Measurements from ENCODE around the gene CCDC61.
A peak's percentile ranks its signal among the peaks of the same experiment; 100 is the strongest.

Gene CCDC61, protein sequence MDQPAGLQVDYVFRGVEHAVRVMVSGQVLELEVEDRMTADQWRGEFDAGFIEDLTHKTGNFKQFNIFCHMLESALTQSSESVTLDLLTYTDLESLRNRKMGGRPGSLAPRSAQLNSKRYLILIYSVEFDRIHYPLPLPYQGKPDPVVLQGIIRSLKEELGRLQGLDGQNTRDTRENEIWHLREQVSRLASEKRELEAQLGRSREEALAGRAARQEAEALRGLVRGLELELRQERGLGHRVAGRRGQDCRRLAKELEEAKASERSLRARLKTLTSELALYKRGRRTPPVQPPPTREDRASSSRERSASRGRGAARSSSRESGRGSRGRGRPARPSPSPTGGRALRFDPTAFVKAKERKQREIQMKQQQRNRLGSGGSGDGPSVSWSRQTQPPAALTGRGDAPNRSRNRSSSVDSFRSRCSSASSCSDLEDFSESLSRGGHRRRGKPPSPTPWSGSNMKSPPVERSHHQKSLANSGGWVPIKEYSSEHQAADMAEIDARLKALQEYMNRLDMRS

DNA sequence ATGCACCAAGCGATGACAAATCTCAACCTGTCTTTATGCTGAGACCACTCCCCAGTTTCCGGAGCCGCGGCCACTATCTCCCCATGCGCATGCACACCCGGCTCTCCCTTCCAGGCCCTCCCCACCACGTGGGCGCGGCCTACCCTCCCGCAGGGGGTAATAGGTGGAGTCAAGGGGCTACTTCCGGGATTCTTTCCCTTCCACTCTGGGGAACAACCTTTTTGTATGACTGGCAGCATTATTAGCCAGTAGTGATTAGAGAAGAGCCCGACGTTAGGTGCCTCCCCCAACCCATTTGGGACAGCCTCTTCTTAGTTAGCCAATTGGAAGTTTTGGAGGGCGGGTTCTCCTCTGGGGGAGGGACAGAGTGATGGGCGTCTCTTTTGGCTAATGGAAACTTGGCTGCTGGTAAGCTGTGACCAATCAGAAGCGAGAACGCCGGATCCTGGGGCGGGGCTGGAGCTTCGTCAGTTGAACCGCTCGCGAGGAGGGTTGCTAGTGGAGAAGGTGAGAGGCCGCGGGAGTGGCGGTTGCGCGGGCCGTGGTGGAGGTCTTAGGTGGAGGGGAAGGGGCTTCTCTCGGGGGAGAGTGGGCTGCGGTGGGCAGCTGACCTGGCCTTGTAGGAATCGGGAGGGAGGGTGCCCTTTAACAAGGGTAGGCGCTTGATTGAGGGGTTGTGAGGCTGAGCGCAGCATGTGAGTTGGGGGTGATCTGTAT is at the start of gene CCDC61:
Gene CCDC61 (plus strand): TSS at position 470 of the 717 bp plus-strand sequence. CDS start 7,552 bp downstream, outside the sequence.
- peak; percentile 95 for DNase-seq (ENCODE audit: low spot score)

DNA sequence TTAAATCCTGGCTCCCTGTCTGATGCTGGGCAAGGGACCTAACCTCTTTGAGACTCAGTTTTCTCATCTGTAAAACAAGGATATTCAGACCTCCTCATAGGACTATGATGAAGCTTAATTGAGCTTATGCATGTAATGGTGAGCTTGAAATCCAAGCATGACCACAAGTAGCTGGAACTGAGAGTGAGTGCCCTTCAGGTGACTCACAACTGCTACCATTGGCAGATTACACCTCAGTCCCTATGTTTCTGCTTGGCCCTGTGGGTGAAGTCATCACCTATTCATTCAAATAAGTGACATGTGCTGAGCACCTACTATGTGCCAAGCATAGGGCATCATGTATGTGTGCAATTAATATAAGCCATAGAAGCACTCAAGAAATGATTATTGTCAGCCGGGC is 47.3 kb upstream of the CCDC61 start:
- DNase-seq (ENCODE audit: low spot score) = no peak

DNA sequence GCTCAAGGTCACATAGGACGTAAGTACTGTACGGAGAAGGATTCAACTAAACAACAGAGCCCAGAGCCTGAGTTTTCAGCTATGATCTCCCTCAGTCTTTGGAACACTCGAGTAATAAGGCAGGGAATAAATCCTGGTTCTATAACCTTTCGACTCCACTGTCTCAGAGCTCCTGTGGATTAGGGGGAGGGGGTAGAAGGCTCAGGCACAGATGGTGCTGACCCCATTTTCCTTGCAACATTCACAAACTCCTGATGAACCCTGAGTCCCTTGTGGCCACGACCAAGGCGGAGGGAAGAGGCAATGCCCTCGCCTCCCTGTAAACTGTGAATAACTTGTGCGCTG is 43.0 kb upstream of the CCDC61 start:
- no peak for DNase-seq (ENCODE audit: low spot score)

DNA sequence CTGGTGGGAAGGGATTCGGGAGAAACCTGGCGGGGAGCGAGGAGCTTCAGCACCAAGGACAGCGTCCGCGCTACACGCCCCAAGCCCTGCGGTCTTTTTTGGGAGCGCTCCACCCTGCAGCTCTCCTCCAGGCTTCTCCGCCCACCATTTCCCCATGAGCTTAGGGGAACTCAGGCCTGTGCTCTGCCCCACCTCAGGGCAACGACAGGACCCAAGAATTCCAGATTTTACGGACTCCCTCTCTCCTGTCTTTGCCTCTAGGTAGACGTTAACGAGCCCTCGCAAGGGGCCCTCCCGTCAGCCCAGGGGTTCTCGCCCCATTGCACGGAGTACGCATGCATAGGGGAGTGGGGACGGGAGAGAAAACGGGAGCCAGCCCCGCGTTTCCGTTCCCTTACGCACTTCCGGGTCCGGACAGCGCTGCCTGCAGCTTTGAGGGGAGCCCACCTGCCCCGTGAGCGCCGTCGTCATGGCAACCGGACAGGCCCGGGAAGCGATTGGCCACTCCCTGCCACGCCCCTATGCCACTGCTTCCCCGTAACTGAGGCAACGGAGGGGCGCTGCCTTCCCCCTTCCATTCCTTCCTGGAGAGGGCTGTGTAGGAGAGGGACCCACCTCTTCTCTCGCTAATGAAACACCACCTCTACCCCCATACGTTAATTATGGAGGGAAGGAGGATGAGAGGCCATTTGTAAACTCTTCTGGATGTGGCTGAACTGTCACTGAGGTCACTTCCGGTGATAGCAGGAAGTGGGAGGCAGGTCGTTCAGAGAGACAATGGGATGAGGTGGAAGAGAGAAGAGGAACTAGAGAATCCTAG is 42.4 kb upstream of the CCDC61 start:
- peak; percentile 76 for DNase-seq (ENCODE audit: low spot score)

DNA sequence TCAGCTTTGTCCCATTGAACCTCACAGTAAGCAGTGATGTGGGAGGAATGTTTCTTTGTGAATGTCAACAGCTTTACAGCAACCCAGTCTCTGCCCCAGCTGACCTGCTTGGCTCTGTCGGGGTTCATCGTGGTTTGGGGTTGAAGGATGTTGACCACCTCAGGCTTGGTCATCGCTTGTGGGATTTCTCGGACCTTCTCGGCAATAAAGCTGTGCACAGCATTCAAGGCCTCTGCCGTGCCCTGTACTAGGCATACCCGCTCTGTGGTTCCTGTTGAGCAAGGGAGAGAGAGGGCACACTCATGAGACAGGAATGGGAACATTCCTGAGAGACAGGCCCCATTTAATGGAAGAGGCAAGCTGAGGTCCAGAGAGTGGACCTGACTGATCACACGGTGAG is 41.6 kb upstream of the CCDC61 start:
- DNase-seq (ENCODE audit: low spot score) = no peak

DNA sequence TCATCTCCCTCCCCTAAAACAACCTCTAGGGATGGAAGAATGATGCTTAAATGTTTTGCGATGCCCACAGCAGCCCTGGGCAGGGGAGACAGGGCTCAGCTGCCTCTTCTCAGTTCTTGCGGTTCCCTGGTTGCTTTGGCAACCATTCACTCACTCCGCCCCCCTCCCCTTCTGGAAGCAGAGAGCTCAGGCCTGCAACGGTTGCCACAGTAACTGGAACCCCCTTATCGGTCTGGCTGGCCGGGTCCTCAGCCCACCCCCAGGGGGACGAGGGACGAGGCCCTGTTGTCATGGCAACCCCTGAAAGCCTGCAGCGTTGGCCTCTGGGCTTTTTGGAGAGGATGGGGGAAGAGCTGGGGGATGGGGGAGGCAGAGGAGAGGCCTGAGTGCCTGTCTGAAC is 41.1 kb upstream of the CCDC61 start:
- DNase-seq (ENCODE audit: low spot score) = no peak

DNA sequence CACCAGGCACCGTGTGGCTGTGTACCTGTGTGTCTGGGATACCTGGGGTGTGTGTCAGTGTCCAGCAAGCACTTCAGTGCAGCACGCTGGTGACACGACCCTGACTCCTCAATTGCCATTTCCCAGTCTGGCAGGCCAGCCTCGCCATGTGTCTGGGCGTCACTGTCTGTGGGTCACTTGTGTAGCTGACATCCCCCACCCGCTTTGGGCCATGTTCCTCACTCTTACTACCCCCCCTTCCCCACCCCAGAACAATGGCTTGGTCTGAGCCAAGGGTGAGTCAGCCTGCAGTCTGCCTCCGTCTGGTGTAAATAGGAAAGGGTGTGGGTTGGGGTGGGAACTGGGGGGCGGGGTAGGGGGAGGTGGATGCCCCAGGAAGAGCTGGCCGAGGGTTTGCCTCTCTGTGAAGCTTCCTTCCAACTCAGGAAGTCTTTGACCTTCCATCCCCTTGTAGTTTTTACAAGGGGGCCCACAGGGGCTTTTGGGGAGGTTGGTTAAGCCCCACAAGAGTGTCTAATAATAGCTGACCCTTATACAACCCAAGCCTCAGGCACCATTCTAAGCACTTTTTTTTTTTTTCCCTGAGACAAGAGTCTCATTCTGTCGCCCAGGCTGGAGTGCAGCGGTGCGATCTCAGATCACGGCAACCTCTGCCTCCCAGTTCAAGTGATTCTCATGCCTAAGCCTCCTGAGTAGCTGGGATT is 39.2 kb upstream of the CCDC61 start:
- DNase-seq (ENCODE audit: low spot score) = no peak

DNA sequence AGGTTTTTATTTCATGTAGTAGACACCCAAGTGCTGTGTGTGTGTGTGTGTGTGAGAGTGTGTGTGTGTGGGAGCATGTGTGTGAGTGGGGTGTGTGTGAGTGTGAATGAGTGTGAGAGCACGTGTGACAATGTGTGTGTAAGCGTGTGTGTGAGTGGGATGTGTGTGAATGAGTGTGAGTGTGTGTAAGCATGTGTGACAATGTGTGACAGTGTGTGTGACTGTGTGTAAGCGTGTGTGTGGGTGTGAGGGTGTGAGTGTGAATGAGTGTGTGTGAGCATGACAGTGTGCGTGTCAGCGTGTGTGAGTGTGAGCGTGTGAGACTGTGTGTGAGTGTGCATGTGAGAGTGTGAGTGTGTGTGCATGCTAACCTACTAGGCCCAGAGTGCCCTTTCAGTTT is 36.9 kb upstream of the CCDC61 start:
- no peak for DNase-seq (ENCODE audit: low spot score)

DNA sequence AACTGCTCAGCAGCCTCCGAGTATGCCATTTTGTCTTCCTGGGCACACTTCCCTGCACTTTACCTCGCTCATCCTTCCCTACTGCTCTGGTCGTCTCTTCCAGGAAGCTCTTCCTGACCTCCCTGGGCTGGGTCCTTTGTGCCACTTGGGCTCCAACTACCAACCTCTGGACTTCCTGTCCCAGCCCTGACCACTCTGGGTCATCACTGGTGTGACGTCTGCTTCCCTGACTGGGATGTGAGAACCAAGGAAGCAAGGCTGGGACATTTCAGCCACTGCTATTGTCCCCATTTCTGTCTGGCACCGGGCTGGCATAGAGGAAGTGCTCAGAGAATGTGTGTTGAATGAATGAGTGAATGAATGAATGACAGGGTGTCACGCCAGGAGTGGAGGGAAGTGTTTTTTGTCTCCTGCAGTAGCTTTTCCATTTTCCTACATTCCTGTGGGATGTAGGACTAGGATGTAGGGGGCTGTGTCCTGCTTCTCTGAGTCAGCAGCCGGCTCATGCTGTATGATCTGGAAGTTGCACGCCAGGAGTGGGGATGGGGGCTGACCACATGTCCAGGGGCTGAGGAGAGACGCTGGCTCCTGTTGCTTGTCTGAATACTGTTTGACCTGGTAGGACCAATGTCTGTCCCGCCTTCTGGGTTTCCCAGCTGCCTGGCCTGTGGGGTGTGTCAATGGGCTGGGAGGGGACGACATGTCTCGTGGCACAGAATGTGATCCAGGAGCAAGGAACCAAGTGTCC is 36.3 kb upstream of the CCDC61 start:
- no peak for DNase-seq (ENCODE audit: low spot score)

DNA sequence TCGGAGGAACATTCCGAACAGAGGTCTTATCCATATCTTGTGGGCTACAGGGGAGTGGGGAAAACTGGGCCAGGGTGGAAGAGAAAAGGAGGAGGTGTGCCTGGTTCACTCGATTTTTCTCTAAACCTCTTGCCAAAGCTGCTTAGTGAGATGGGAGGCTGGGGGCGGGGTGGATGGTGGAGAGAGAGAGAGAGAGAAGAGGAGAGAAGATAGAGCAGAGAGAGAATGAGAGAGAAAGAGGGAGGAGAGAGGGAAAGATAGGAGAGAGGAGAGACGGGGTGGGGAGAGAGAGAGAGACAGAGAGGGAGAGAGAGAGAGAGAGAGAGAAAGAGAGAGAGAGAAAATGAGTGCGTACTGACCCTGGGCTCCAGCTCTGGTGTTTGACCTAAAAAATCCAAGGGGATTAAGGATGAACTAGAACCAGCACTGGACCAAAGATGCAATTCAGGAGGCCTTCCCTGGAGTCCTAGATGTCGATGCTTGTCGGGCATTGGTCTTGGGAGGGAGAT is 35.7 kb upstream of the CCDC61 start:
- DNase-seq (ENCODE audit: low spot score) = no peak

DNA sequence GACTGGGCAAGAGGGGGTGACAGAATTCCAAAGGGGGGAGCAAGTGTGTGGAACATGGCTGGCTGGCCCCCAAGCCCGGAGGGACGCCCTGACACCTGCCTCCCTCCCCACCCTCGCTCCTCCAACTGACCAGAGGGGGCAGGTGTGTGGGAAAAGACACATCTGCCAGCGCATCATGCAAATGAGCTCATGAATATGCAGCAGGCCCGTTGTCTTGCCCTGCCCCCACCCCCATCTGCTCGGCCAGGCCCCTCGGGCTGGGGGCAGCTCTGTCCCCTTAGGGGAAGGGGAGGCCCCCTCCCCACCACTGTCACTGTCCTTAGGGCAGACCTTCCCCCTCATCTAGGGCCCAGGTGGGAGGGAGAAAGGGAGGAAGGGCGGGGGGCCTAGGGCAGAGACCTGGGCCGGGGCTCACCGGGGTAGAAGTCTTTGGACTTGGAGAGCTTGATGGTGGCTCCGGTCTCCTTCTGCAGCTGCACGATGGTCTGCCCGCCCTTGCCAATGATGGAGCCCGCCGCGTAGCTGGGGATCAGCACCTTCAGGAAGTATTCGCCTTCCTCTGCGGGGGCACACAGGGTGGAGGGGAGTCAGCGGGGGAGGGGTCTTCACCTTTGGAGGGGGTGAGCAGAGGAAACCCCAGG is 34.6 kb upstream of the CCDC61 start:
- no peak for DNase-seq (ENCODE audit: low spot score)

DNA sequence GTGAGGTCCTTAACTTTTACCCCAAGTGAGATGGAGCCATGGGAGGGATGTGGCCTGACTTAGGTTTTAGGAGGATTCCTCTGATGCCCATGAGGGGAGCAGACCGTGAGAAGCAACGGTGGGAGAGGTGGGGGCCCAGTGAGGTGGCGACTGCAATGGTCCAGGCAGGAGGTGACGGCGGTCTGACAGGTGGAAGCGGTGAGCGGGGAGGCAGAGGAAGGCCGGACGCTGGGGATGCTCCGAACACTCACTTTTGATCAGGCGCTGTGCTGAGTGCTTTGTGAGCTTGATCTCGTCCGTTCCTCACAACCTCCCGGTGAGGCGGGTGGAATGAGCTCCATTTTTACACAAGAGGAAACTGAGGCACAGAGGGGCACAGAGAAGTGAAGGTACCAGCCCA is 33.2 kb upstream of the CCDC61 start:
- no peak for DNase-seq (ENCODE audit: low spot score)

DNA sequence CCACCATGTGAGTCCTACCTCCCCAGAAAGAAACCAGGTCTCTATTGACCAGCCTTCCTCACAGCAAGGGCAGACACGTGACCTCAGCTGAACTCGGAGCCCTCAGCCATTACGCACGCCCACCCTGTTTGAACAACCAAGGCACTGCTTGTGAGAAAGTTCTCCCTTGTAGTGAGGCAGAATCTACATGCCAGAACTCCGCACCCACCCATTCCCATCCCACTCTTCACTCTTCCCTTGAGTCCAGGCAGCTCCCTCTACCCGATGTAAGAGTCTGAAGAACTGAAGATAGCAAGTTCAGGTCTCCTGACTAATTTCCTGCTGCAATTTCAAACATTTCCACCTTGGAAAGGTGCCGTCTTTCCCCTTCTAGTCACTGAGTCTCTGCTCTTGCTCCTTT is 28.0 kb upstream of the CCDC61 start:
- DNase-seq (ENCODE audit: low spot score) = no peak

DNA sequence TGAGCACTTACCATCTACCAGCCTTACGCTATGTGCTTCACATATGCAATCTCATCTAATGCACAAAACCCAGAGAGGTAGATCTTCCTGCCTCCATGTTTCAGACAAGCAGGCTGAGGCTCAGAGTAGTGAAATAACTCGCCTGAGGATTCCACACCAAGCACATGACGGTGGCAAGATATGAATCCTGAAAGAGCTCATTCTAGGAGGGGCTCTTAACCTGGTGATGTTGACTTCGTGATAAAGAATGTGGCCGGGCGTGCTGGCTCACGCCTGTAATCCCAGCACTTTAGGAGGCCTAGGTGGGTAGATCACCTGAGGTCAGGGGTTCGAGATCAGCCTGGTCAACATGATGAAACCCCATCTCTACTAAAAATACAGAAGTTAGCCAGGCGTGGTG is 26.6 kb upstream of the CCDC61 start:
- no peak for DNase-seq (ENCODE audit: low spot score)

DNA sequence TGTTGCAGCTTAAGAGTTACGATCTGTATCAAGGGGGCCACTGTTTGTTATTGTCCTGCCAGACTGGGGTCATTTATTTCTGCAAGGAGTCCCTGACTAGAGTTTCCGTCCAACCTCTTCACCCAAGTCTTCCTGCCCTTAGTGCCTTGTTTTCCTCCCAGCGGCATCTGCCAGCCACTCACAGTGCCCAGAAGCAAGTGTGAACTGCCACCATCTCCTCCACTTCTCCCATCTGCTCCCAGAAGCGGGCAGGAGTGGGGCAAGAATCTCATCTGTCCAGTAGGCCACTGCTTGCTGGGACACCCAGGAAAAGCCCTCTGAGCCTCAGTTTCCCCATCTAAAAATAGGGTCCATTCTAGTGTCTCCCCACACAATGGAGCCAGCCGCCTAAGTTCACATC is 25.6 kb upstream of the CCDC61 start:
- DNase-seq (ENCODE audit: low spot score) = no peak

DNA sequence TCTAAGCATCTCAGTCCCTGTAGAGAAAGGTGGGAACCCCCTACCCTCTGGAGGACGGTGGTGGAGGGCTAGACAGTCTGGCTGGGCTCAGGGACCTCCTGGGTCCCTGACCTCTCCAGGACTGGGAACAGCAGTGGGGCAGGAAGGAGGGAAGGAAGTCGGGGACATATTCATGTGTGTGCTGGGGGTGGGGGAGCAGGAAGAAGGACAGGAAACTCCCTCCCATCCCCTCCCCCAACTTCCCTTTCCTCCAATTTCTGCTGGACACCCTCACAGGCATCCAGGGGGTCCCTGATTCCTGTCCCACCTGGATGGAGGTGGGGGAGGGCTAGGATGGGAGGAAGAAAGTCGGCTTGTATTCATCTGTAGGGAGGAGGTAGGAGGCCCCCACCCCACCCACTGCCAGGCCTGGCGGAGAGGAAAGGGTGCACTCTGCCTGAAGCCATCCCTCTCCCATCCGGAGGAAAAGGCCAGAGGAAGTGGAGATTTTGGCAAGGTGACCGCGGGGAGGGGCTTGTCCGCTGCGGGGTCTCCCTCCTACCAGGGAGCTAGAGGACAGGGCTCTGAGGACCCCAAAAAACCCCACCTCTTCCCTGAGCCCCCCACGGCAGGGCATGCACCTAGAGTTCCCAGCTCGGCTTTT is 23.9 kb upstream of the CCDC61 start:
- no peak for DNase-seq (ENCODE audit: low spot score)

DNA sequence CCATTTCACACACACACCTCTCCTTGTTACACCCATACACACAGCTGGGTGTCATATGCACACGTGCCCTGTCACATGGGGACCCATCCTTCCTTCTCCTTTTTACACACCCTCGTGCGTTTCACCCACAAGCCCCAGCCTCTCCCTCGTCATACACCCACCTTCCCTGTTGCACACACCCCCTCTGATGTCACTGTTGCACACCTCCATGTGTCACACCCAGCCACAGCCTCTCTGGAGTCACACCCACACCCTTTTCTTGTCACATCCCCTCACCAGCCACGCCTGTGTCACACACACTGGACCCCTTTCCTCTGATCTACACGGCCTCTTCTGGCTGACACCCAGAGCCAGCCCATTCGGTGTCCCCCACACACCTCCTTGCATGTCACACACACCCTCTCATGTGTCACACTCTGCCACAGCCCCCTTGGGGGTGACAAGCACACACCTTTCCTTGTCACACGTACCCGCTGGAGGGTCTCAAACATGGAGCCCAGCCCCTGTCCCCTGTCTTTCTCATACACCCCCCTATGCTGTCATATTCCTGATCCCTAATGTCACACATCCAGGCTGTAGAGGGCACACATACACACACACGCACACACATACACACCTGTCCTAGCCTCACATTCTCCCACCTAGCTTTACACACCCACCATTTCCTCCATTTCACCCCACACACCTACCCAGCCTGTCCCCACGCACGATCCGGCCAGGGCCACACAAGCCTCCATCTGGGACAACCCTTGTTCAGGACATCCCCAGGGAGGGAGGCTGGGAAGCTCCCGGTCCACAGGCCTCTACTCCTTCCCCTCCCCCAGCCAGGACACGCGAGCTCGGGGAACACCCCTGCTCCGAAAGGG is 23.0 kb upstream of the CCDC61 start:
- no peak for DNase-seq (ENCODE audit: low spot score)

DNA sequence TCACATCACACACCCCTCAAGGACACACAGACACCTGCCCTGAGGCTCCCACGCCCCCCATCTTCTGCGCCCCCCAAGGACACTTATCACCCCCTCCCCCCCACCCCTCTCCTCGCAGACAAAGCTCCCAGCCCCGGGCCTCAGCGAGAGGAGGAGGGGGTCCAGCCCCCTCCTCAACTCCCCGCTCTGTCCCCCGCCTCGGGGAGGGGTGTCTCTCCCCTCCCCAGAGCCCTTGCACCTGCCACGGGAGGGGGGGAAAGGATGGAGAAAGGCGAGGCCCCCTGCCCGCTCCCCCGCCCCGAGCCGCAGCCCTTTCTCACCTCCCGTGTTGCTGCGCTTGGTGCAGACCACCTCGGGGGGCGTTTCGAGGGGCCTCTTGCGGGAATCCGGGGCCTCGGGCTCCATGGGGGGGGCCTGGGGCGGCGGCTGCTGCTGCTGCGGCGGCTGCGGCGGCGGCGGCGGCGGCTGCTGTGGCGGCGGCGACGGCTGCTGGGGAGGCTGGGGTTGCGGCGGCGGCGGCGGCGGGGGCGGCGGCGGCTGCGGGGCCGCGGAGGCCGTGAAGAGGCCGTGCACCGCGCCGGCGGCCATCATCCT is 22.2 kb upstream of the CCDC61 start:
- no peak for DNase-seq (ENCODE audit: low spot score)
